Tibial nerve (tissue), 4 donors: ENCODE measurements around the gene RMND5B.

Experiments
- CTCF ChIP-seq, 5 experiments: fragments of 200-600 bp in 3 of 5; fragments of 450-650 bp in 2 of 5; sonication (generic) in 3 of 5; IDR thresholded peaks; one replicate each; pipeline ENCODE4 v1.5.1; 2016 to 2019; ENCODE audit warnings: antibody characterized with exemption in 5 of 5, mild to moderate bottlenecking in 3 of 5, moderate library complexity in 2 of 5
- EP300 ChIP-seq, 2 donors: sonication (generic); formaldehyde crosslinking; IDR thresholded peaks; one replicate each; pipeline ENCODE4 v1.6.1; 2017; ENCODE audit warnings: antibody characterized with exemption in 2 of 2, mild to moderate bottlenecking in 1 of 2

GRCh38 chr5:178150977-178151734, 20.3 kb downstream of the RMND5B start:
- TF ChIP-seq CTCF (IDR thresholded peaks at IDR 0.05): no peak
- TF ChIP-seq EP300 (IDR thresholded peaks at IDR 0.05): no peak
